Liver (tissue), 9 donors: ENCODE results near the gene RPS5. TPM values are rescaled to one million over a fixed set of nuclear protein-coding genes. Genes with fewer than 3 reads are reported as not detected.
A peak's percentile ranks its signal among the peaks of the same experiment; 100 is the strongest.

Experiments used
- DNase-seq: peaks from one replicate; pipeline ENCODE4 v3.0.0-alpha.2; 2017; ENCODE audit warnings: low spot score
- H3K27ac ChIP-seq, 2 donors: one replicate each; pipeline ENCODE4 v1.7.0; 2013; ENCODE audit warnings: inconsistent platforms in 2 of 2, low read length in 2 of 2, control low read depth in 1 of 2, low read depth in 1 of 2, mild to moderate bottlenecking in 1 of 2
- H3K27me3 ChIP-seq, 4 donors: one replicate each; pipeline versions ENCODE4 v1.6.1 to v1.7.0; 2013; ENCODE audit warnings: low read length in 3 of 4, inconsistent platforms in 1 of 4, mild to moderate bottlenecking in 1 of 4, moderate library complexity in 1 of 4; ENCODE audit not compliant: control insufficient read depth in 4 of 4, insufficient read depth in 4 of 4
- H3K36me3 ChIP-seq, 4 donors: one replicate each; pipeline versions ENCODE4 v1.6.1 to v1.7.0; 2013; ENCODE audit warnings: low read length in 3 of 4, mild to moderate bottlenecking in 3 of 4, low read depth in 1 of 4, moderate library complexity in 1 of 4; ENCODE audit not compliant: control insufficient read depth in 4 of 4, insufficient read depth in 3 of 4
- H3K4me1 ChIP-seq, 4 donors: one replicate each; pipeline versions ENCODE4 v1.6.1 to v1.7.0; 2013; ENCODE audit warnings: low read length in 3 of 4, mild to moderate bottlenecking in 3 of 4, moderate library complexity in 1 of 4; ENCODE audit not compliant: control insufficient read depth in 4 of 4, insufficient read depth in 4 of 4
- H3K4me3 ChIP-seq, 3 donors: one replicate each; pipeline versions ENCODE4 v1.6.1 to v1.7.0; 2013; ENCODE audit warnings: low read length in 3 of 3, control low read depth in 1 of 3, low read depth in 1 of 3, mild to moderate bottlenecking in 1 of 3
- H3K9ac ChIP-seq, 2 donors: one replicate each; pipeline ENCODE4 v1.7.0; 2013; ENCODE audit warnings: low read length in 2 of 2, mild to moderate bottlenecking in 2 of 2, moderate library complexity in 2 of 2, control low read depth in 1 of 2, low read depth in 1 of 2
- H3K9me3 ChIP-seq, 4 donors: one replicate each; pipeline versions ENCODE4 v1.6.1 to v1.7.0; 2013; ENCODE audit warnings: low read length in 3 of 4; ENCODE audit not compliant: control insufficient read depth in 4 of 4
- EGR1 ChIP-seq, 2 donors: IDR thresholded peaks; 2 replicates each; pipeline ENCODE4 v1.6.1; 2016 to 2018; ENCODE audit warnings: antibody characterized with exemption in 2 of 2, low read depth in 2 of 2
- FOXA1 ChIP-seq: IDR thresholded peaks from 2 replicates; pipeline ENCODE4 v1.6.1; 2016; ENCODE audit warnings: antibody characterized with exemption
- FOXA2 ChIP-seq: IDR thresholded peaks from 2 replicates; pipeline ENCODE4 v1.6.1; 2016; ENCODE audit warnings: antibody characterized with exemption
- GABPA ChIP-seq, 2 donors: IDR thresholded peaks in 1 of 2; conservative IDR thresholded peaks in 1 of 2; 2 replicates each; pipeline ENCODE4 v1.6.1; 2016; ENCODE audit warnings: antibody characterized with exemption in 2 of 2, mild to moderate bottlenecking in 1 of 2, moderate library complexity in 1 of 2
- HNF4A ChIP-seq, 2 donors: conservative IDR thresholded peaks; 2 replicates each; pipeline ENCODE4 v1.6.1; 2016; ENCODE audit warnings: antibody characterized with exemption in 2 of 2, mild to moderate bottlenecking in 2 of 2
- HNF4G ChIP-seq: IDR thresholded peaks from 2 replicates; pipeline ENCODE4 v1.6.1; 2016; ENCODE audit warnings: antibody characterized with exemption
- NR2F2 ChIP-seq: IDR thresholded peaks from 2 replicates; pipeline ENCODE4 v1.6.1; 2016; ENCODE audit warnings: antibody characterized with exemption
- RAD21 ChIP-seq, 2 donors: IDR thresholded peaks; 2 replicates each; pipeline ENCODE4 v1.6.1; 2016; ENCODE audit warnings: antibody characterized with exemption in 2 of 2, mild to moderate bottlenecking in 2 of 2
- RXRA ChIP-seq, 2 donors: IDR thresholded peaks; 2 replicates each; pipeline ENCODE4 v1.6.1; 2017 to 2018; ENCODE audit warnings: antibody characterized with exemption in 2 of 2, mild to moderate bottlenecking in 1 of 2
- SP1 ChIP-seq: IDR thresholded peaks from 2 replicates; pipeline ENCODE4 v1.6.1; 2018; ENCODE audit warnings: antibody characterized with exemption, mild to moderate bottlenecking
- TAF1 ChIP-seq: conservative IDR thresholded peaks from 2 replicates; pipeline ENCODE4 v1.6.1; 2016; ENCODE audit warnings: antibody characterized with exemption, mild to moderate bottlenecking
- YY1 ChIP-seq: IDR thresholded peaks from 2 replicates; pipeline ENCODE4 v1.6.1; 2016; ENCODE audit warnings: antibody characterized with exemption, mild to moderate bottlenecking
- WGBS: extraction: QIAGEN DNeasy Blood & Tissue Kit; methylation state at CpG from one replicate; pipeline ENCODE4 v1.1.7; 2013; 5-methylcytosine and 5-hydroxymethylcytosine counted together
- polyA plus RNA-seq, 2 donors: library from polyadenylated mRNA; stranded (reverse) in 1 of 2; unstranded in 1 of 2; fragments of 200-250 nt in 1 of 2; fragments of >200 nt in 1 of 2; fragmentation: Nextera tagmentation in 1 of 2; extraction: Ambion mirVana in 1 of 2; gene quantifications; one replicate each; pipeline versions ENCODE4 v1.2.1 to v1.2.3, GENCODE V29; 2013 to 2015
- total RNA-seq, 2 donors: library from RNA; depleted of rRNA; stranded (reverse); fragments of >200 nt; gene quantifications; one replicate each; pipeline ENCODE4 v1.2.3, GENCODE V29; 2014
- TF ChIP-seq, protein P1 (sequence below): IDR thresholded peaks from 2 replicates; pipeline ENCODE4 v1.6.1; 2016; ENCODE audit warnings: antibody characterized with exemption
- TF ChIP-seq, protein P2 (sequence below): IDR thresholded peaks from 2 replicates; pipeline ENCODE4 v1.6.1; 2016; ENCODE audit warnings: antibody characterized with exemption, mild to moderate bottlenecking
- TF ChIP-seq, protein P3 (sequence below): IDR thresholded peaks from 2 replicates; pipeline ENCODE4 v1.6.1; 2016; ENCODE audit warnings: antibody characterized with exemption
- TF ChIP-seq, protein P4 (sequence below): fragments of 150-350 bp; IDR thresholded peaks from 2 replicates; pipeline ENCODE4 v1.5.1; 2017; ENCODE audit warnings: improper control_type of control experiment, low read depth, low read length; ENCODE audit not compliant: missing input control
- TF ChIP-seq, protein P5 (sequence below): IDR thresholded peaks from 2 replicates; pipeline ENCODE4 v1.6.1; 2016; ENCODE audit warnings: antibody characterized with exemption
- donor health status: healthy.
- donor health status: healthy.
- donor health status: healthy.
- donor health status: healthy.
- donor health status: healthy.

RPS5 gene
- total RNA-seq (1,000 to 10,000 TPM in 1 of 2 donors, 100 to 1,000 TPM in 1; 657 to 1,403 TPM), polyA plus RNA-seq (100 to 1,000 TPM; 229 to 600 TPM)

DNA sequence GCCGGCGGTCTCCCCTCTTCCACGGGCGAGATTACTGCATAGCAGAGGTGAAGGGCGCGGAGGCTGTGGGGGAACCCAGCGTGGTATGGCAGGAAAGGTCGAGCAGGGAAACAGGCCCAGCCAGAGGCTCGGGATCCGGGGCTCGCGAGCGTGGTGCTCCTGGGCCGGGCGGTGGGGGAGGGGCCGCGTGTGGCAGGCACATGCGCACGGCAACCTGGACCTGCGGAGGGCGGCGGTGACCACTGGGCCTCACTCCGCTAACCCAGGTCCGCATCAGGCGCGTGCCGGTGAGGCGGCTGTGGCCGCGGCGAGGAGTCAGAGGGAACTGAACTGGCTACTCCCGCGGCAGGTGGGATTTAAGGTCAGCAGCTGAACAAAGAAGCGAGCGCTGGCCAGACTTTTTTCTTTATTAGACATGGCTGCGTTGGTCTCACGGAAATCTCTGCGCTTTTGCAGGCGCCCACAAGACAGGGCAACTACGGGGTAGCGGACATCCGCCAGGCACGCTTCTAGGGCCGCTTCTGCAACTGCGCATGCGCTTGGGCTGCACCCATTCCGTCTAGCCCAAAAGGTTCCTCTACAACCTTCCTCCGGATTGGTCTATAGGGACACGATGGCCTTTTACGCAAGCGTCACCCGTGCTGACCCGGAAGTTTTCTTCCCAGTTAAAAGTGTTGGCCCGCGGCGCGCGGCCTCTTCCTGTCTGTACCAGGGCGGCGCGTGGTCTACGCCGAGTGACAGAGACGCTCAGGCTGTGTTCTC, at the start of gene RPS5:
TSS of gene RPS5 (plus strand) at position 694 of the 762 bp plus-strand sequence. CDS start 869 bp downstream, outside the sequence.
- Histone ChIP-seq H3K27ac (peak within 1 kb of the TSS; percentile 99), H3K9ac (peak within 1 kb of the TSS; percentile 95 to 97), H3K9me3 (no peaks in the 10 kb centered on the region), H3K4me3 (peak within 1 kb of the TSS; percentile 72 to 99 (median 91)), H3K27me3 (no peaks in the 10 kb centered on the region), H3K4me1 (peaks cover 13 to 30% (median 24%) of the 10 kb centered on the region in 4 donors), H3K36me3 (peaks cover 4 to 20% (median 13%) of the 10 kb centered on the region in 4 donors)
- no peak for TF ChIP-seq FOXA2
- peak; percentile 72 for TF ChIP-seq SP1
- TF ChIP-seq, protein P1, sequence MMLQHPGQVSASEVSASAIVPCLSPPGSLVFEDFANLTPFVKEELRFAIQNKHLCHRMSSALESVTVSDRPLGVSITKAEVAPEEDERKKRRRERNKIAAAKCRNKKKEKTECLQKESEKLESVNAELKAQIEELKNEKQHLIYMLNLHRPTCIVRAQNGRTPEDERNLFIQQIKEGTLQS = no peak
- peak; percentile 95 for TF ChIP-seq NR2F2
- no peak for TF ChIP-seq FOXA1
- TF ChIP-seq RXRA (IDR thresholded peaks at IDR 0.05) = peak; percentile 44 to 86
- TF ChIP-seq TAF1 = peak; percentile 99
- TF ChIP-seq, protein P2, sequence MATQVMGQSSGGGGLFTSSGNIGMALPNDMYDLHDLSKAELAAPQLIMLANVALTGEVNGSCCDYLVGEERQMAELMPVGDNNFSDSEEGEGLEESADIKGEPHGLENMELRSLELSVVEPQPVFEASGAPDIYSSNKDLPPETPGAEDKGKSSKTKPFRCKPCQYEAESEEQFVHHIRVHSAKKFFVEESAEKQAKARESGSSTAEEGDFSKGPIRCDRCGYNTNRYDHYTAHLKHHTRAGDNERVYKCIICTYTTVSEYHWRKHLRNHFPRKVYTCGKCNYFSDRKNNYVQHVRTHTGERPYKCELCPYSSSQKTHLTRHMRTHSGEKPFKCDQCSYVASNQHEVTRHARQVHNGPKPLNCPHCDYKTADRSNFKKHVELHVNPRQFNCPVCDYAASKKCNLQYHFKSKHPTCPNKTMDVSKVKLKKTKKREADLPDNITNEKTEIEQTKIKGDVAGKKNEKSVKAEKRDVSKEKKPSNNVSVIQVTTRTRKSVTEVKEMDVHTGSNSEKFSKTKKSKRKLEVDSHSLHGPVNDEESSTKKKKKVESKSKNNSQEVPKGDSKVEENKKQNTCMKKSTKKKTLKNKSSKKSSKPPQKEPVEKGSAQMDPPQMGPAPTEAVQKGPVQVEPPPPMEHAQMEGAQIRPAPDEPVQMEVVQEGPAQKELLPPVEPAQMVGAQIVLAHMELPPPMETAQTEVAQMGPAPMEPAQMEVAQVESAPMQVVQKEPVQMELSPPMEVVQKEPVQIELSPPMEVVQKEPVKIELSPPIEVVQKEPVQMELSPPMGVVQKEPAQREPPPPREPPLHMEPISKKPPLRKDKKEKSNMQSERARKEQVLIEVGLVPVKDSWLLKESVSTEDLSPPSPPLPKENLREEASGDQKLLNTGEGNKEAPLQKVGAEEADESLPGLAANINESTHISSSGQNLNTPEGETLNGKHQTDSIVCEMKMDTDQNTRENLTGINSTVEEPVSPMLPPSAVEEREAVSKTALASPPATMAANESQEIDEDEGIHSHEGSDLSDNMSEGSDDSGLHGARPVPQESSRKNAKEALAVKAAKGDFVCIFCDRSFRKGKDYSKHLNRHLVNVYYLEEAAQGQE = peak; percentile 88
- TF ChIP-seq RAD21 (IDR thresholded peaks at IDR 0.05) = peak in 1 of 2 donors; percentile 45
- TF ChIP-seq, protein P3, sequence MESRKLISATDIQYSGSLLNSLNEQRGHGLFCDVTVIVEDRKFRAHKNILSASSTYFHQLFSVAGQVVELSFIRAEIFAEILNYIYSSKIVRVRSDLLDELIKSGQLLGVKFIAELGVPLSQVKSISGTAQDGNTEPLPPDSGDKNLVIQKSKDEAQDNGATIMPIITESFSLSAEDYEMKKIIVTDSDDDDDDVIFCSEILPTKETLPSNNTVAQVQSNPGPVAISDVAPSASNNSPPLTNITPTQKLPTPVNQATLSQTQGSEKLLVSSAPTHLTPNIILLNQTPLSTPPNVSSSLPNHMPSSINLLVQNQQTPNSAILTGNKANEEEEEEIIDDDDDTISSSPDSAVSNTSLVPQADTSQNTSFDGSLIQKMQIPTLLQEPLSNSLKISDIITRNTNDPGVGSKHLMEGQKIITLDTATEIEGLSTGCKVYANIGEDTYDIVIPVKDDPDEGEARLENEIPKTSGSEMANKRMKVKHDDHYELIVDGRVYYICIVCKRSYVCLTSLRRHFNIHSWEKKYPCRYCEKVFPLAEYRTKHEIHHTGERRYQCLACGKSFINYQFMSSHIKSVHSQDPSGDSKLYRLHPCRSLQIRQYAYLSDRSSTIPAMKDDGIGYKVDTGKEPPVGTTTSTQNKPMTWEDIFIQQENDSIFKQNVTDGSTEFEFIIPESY = no peak
- peak in 1 of 2 donors; percentile 14 for TF ChIP-seq HNF4A (conservative IDR thresholded peaks at IDR 0.05)
- TF ChIP-seq, protein P4, sequence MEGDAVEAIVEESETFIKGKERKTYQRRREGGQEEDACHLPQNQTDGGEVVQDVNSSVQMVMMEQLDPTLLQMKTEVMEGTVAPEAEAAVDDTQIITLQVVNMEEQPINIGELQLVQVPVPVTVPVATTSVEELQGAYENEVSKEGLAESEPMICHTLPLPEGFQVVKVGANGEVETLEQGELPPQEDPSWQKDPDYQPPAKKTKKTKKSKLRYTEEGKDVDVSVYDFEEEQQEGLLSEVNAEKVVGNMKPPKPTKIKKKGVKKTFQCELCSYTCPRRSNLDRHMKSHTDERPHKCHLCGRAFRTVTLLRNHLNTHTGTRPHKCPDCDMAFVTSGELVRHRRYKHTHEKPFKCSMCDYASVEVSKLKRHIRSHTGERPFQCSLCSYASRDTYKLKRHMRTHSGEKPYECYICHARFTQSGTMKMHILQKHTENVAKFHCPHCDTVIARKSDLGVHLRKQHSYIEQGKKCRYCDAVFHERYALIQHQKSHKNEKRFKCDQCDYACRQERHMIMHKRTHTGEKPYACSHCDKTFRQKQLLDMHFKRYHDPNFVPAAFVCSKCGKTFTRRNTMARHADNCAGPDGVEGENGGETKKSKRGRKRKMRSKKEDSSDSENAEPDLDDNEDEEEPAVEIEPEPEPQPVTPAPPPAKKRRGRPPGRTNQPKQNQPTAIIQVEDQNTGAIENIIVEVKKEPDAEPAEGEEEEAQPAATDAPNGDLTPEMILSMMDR = no peak
- TF ChIP-seq HNF4G = no peak
- TF ChIP-seq YY1 = peak; percentile 84
- TF ChIP-seq, protein P5, sequence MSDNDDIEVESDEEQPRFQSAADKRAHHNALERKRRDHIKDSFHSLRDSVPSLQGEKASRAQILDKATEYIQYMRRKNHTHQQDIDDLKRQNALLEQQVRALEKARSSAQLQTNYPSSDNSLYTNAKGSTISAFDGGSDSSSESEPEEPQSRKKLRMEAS = peak; percentile 93
- TF ChIP-seq GABPA (IDR thresholded peaks at IDR 0.05 in 1 of 2, conservative IDR thresholded peaks at IDR 0.05 in 1 of 2) = peak; percentile 83 to 96
- peak in 1 of 2 donors; percentile 28 for TF ChIP-seq EGR1 (IDR thresholded peaks at IDR 0.05; ENCODE audit: low read depth in 2 of 2)
- DNase-seq = peak; percentile 92
- WGBS = under 1% methylated on average over 64 of the region's 64 CpGs
